Measurements from ENCODE around the gene POLR2B. TPM values are rescaled to one million over a fixed set of nuclear protein-coding genes. Genes with fewer than 3 reads are reported as not detected.

Gene POLR2B
- total RNA-seq, 1 donor from 2014 or later: 55.2 TPM

DNA sequence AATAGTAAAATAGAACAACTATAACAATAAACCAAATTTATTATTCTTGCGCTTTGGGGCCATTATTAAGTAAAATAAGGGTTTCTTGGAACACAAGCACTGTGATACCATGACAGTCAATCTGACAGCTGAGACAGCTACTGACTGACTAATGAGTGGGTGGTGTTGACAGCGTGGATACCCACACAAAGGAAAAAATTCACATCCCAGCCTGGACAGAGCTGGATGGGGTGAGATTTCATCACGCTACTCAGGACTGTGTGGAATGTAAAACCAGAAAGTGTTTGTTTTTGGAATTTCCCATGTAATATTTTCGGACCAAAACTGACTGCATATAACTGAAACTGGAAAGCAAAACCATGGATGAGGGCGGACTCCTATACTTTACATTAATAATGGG lies 82.7 kb downstream of the POLR2B start:
- H3K4me1 Mint-ChIP-seq (ENCODE audit: low read depth): peaks cover 100% of the 10 kb centered on the region
- H3K27me3 Mint-ChIP-seq (ENCODE audit: low read depth): no peaks in the 10 kb centered on the region
- peaks cover 33% of the 10 kb centered on the region for H3K36me3 Mint-ChIP-seq (ENCODE audit: low read depth)
- no peaks in the 10 kb centered on the region for H3K9me3 Mint-ChIP-seq (ENCODE audit: low read depth)
- no peak for DNase-seq (ENCODE audit: low spot score)
- peak overlapping the region; percentile 98 for H3K27ac Mint-ChIP-seq (ENCODE audit: unreplicated experiment)
- TF ChIP-seq, protein P1, sequence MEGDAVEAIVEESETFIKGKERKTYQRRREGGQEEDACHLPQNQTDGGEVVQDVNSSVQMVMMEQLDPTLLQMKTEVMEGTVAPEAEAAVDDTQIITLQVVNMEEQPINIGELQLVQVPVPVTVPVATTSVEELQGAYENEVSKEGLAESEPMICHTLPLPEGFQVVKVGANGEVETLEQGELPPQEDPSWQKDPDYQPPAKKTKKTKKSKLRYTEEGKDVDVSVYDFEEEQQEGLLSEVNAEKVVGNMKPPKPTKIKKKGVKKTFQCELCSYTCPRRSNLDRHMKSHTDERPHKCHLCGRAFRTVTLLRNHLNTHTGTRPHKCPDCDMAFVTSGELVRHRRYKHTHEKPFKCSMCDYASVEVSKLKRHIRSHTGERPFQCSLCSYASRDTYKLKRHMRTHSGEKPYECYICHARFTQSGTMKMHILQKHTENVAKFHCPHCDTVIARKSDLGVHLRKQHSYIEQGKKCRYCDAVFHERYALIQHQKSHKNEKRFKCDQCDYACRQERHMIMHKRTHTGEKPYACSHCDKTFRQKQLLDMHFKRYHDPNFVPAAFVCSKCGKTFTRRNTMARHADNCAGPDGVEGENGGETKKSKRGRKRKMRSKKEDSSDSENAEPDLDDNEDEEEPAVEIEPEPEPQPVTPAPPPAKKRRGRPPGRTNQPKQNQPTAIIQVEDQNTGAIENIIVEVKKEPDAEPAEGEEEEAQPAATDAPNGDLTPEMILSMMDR (IDR thresholded peaks at IDR 0.05): no peak
- peak overlapping the region; percentile 35 for H3K4me3 Mint-ChIP-seq (ENCODE audit: unreplicated experiment)

DNA sequence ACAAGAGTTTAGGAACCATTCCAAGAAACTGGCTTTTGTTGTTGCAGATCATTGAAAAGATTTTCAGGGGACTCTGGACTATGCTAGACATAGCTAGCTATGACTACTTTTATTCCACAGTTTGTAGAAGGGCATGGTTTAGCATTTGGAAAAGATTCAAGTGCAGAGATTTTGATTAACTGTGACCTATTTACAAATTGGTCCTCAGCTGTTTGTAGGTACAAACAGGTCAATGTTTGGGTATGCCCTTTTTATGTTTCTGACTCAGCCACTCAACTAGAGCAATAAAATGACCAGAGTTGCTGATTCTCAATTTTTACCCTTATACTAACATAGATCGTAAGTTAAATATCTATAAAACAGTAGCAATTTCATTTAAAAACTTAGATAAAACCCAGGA lies 84.8 kb downstream of the POLR2B start:
- Mint-ChIP-seq H3K4me1 (ENCODE audit: low read depth) (peaks cover 100% of the 10 kb centered on the region), H3K36me3 (ENCODE audit: low read depth) (peaks cover 38% of the 10 kb centered on the region), H3K27ac (ENCODE audit: unreplicated experiment) (peak overlapping the region; percentile 98), H3K27me3 (ENCODE audit: low read depth) (no peaks in the 10 kb centered on the region), H3K9me3 (ENCODE audit: low read depth) (no peaks in the 10 kb centered on the region), H3K4me3 (ENCODE audit: unreplicated experiment) (no peak overlapping the region)
- no peak for DNase-seq (ENCODE audit: low spot score)
- TF ChIP-seq, protein P1 (IDR thresholded peaks at IDR 0.05): no peak

DNA sequence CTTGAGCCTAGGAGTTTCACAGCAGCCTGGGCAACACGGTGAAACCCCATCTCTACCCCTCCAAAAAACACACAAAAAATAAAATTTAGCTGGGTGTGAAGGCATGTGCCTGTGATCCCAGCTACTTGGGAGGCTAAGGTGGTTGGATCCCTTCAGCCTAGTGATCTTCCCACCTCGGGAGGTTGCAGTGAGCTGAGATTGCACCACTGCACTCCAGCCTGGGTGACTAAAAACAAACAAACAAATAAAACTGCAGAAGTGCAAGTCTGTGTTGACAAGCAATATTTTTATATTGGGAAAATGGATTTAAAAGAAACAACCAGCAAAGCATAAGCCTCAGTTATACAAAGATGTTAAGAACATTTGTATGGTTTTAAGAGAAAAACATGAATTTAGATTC lies 85.4 kb downstream of the POLR2B start:
- no peaks in the 10 kb centered on the region for H3K27me3 Mint-ChIP-seq (ENCODE audit: low read depth)
- DNase-seq (ENCODE audit: low spot score): no peak
- H3K36me3 Mint-ChIP-seq (ENCODE audit: low read depth): peaks cover 40% of the 10 kb centered on the region
- TF ChIP-seq, protein P1 (IDR thresholded peaks at IDR 0.05): no peak
- peak overlapping the region; percentile 8 for H3K4me3 Mint-ChIP-seq (ENCODE audit: unreplicated experiment)
- H3K27ac Mint-ChIP-seq (ENCODE audit: unreplicated experiment): peak overlapping the region; percentile 98
- no peaks in the 10 kb centered on the region for H3K9me3 Mint-ChIP-seq (ENCODE audit: low read depth)
- peaks cover 100% of the 10 kb centered on the region for H3K4me1 Mint-ChIP-seq (ENCODE audit: low read depth)

DNA sequence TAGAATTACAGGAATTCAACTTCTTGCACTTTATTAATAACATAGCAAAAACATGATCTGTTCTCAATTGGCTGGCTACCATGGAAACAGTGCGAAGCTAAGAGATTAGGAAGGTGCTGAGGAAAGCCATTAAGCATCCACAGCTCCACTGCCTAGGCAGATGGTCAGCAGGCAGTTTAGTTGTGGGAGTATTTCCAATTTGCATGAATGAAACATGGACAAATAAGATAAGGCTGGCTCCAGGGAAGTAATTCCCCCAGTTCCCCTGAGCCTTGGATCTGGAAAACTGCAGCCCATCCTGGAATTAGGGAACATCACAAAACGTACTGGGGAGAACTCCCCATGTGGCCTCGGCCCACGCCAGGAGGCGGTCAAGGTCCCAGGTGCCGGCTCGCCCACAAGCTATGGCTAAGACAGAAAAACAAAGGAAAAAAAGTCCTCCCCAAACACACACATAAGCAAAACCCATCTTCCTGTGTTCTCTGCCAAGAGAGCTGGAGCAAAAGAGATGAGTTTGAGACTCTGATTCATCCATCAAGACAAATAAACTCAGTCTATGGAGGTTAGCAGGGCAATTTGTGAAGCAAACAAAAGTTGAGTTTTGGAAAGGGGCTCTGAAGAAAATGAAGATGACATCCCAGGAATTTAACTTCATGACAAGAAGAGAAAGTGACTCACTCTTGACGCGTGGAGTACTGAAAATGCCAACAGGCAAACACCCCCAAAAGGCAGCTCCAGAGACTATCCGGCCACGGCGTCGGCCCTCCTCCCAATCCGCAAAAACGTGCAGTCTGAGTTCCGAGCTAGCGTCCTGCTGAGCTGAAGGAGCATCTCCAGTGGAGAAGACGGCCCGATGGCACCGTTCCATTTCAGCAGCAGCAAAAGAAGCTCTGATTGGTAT lies 86.4 kb downstream of the POLR2B start:
- H3K27ac Mint-ChIP-seq (ENCODE audit: unreplicated experiment): peak overlapping the region; percentile 98

DNA sequence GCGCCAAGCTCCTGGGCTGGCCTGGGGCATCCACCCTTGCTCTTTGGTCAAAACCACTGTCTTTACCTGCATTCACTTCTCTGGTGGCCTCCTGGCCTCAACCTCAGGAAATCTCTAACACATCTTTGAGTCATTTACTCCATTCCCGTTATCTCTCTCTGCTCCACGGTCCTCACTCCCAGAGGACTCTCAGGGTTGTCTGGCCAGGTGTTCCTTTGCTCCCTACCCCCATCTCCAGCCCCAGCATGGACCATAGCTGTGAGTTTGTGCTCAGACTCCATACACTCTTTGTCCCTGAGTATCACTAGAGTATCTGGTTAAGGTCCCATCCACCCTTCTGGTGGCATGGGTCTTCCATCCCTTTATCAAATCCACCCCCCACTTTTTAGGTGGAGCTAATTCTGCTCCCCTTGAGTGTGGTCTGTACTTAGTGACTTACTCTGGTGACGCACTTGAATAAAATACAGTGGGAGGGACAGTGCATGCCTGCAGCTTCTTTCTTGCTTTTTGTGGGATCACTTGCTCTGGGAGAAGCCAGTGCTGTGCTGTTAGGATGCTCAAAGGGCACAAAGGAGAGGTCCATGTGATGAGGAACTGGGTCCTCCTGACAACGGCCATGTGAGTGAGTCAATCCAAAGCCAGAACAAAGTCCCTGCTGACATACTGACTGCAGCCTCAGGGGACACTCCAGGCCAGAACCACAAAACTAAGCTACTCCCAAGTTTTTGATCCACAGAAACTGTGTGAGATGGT lies 87.2 kb downstream of the POLR2B start:
- Mint-ChIP-seq H3K9me3 (ENCODE audit: low read depth) (no peaks in the 10 kb centered on the region), H3K4me3 (ENCODE audit: unreplicated experiment) (peak overlapping the region; percentile 35), H3K27ac (ENCODE audit: unreplicated experiment) (peak overlapping the region; percentile 98), H3K4me1 (ENCODE audit: low read depth) (peaks cover 100% of the 10 kb centered on the region), H3K36me3 (ENCODE audit: low read depth) (peaks cover 39% of the 10 kb centered on the region), H3K27me3 (ENCODE audit: low read depth) (no peaks in the 10 kb centered on the region)
- DNase-seq (ENCODE audit: low spot score): no peak
- TF ChIP-seq, protein P1 (IDR thresholded peaks at IDR 0.05): no peak

More for the DNA sequence above, 86.4 kb downstream of the POLR2B start:
- peaks cover 39% of the 10 kb centered on the region for H3K36me3 Mint-ChIP-seq (ENCODE audit: low read depth)
- no peak for DNase-seq (ENCODE audit: low spot score)
- H3K27me3 Mint-ChIP-seq (ENCODE audit: low read depth): no peaks in the 10 kb centered on the region
- H3K4me1 Mint-ChIP-seq (ENCODE audit: low read depth): peaks cover 100% of the 10 kb centered on the region
- TF ChIP-seq, protein P1 (IDR thresholded peaks at IDR 0.05): peak; percentile 31
- H3K4me3 Mint-ChIP-seq (ENCODE audit: unreplicated experiment): peak overlapping the region; percentile 35
- H3K9me3 Mint-ChIP-seq (ENCODE audit: low read depth): no peaks in the 10 kb centered on the region
